ENCODE measurements around the gene CDH12.

- no peak for TF ChIP-seq TCF7L2 (IDR thresholded peaks at IDR 0.05; ENCODE audit: borderline replicate concordance, extremely low read depth, insufficient read depth, insufficient read length)
- no peak for TF ChIP-seq EGR1 (IDR thresholded peaks at IDR 0.05; ENCODE audit: low read depth)
- TF ChIP-seq MAX (IDR thresholded peaks at IDR 0.05), result no peak
- TF ChIP-seq, protein P1, sequence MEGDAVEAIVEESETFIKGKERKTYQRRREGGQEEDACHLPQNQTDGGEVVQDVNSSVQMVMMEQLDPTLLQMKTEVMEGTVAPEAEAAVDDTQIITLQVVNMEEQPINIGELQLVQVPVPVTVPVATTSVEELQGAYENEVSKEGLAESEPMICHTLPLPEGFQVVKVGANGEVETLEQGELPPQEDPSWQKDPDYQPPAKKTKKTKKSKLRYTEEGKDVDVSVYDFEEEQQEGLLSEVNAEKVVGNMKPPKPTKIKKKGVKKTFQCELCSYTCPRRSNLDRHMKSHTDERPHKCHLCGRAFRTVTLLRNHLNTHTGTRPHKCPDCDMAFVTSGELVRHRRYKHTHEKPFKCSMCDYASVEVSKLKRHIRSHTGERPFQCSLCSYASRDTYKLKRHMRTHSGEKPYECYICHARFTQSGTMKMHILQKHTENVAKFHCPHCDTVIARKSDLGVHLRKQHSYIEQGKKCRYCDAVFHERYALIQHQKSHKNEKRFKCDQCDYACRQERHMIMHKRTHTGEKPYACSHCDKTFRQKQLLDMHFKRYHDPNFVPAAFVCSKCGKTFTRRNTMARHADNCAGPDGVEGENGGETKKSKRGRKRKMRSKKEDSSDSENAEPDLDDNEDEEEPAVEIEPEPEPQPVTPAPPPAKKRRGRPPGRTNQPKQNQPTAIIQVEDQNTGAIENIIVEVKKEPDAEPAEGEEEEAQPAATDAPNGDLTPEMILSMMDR (IDR thresholded peaks at IDR 0.05 in 2 of 3, conservative IDR thresholded peaks at IDR 0.05 in 1 of 3; ENCODE audit: borderline replicate concordance in 1 of 3, insufficient read depth in 1 of 3, low read depth in 2 of 3, low read length in 2 of 3), result no peak
These were observed 254.3 kb downstream of the CDH12 start for GRCh38 chr5:22598796-22599195.
